Caco-2 (cell line): Measurements from ENCODE around the gene RBM39. TPM values are rescaled to one million over a fixed set of nuclear protein-coding genes. Genes with fewer than 3 reads are reported as not detected.

Source experiments
- BruUV-seq: library from RNA; stranded (reverse); fragments of 400-500 nt; replicated peaks from 2 replicates; lab custom pipeline; 2021; lab: Mats Ljungman, UMichigan
- CTCF ChIA-PET: fragments of 300-600 bp; sonication (Branson Sonifier 250); formaldehyde crosslinking; loops from one replicate; lab custom pipeline; 2022; ENCODE audit warnings: antibody characterized with exemption; lab: Charles Lee
- POLR2A ChIA-PET: fragments of 300-600 bp; sonication (Branson Sonifier 250); formaldehyde crosslinking; loops from one replicate; lab custom pipeline; 2022; ENCODE audit warnings: antibody characterized with exemption; lab: Charles Lee
- DNase-seq, 2 experiments: peaks; one replicate each; pipeline versions ENCODE4 v3.0.0 to v3.0.0-alpha.2; 2020 to 2022
- H3K27me3 ChIP-seq: replicated peaks from 2 replicates; pipeline ENCODE4 v1.6.0; 2011; ENCODE audit warnings: low read length; ENCODE audit not compliant: control insufficient read depth, insufficient read depth
- H3K36me3 ChIP-seq: 2 replicates; pipeline ENCODE4 v1.5.1; 2011; ENCODE audit warnings: low read length; ENCODE audit not compliant: control insufficient read depth, insufficient read depth
- H3K4me1 ChIP-seq: fragments of 250-450 bp; sonication (Bioruptor Pico); 2 replicates; pipeline ENCODE4 v1.5.1; 2020; ENCODE audit warnings: mild to moderate bottlenecking
- H3K4me3 ChIP-seq: 2 replicates; pipeline ENCODE4 v1.5.1; 2011; ENCODE audit warnings: low read depth, mild to moderate bottlenecking, control low read depth, low read length
- H3K9me3 ChIP-seq: fragments of 250-450 bp; sonication (Bioruptor Pico); 2 replicates; pipeline ENCODE4 v1.5.1; 2020; ENCODE audit warnings: mild to moderate bottlenecking, moderate library complexity
- H3K27ac Mint-ChIP-seq: one replicate; pipeline ENCODE4 v1.8.0; 2022; ENCODE audit warnings: mixed read lengths; ENCODE audit not compliant: unreplicated experiment
- H3K27me3 Mint-ChIP-seq: one replicate; pipeline ENCODE4 v1.8.0; 2022; ENCODE audit warnings: mixed read lengths; ENCODE audit not compliant: insufficient read depth, unreplicated experiment
- H3K36me3 Mint-ChIP-seq: one replicate; pipeline ENCODE4 v1.8.0; 2022; ENCODE audit warnings: mild to moderate bottlenecking, mixed read lengths; ENCODE audit not compliant: insufficient read depth, unreplicated experiment
- H3K4me1 Mint-ChIP-seq: one replicate; pipeline ENCODE4 v1.8.0; 2022; ENCODE audit warnings: low read depth, mixed read lengths; ENCODE audit not compliant: unreplicated experiment
- H3K4me3 Mint-ChIP-seq: one replicate; pipeline ENCODE4 v1.8.0; 2022; ENCODE audit warnings: mild to moderate bottlenecking, moderate library complexity, mixed read lengths; ENCODE audit not compliant: unreplicated experiment
- H3K9me3 Mint-ChIP-seq: one replicate; pipeline ENCODE4 v1.8.0; 2022; ENCODE audit warnings: mixed read lengths; ENCODE audit not compliant: unreplicated experiment
- intact Hi-C: fragments of 100-400 bp; cut with micrococcal nuclease; formaldehyde crosslinking; loops from one replicate; pipeline ENCODE4 v1.10.0; 2022; ENCODE audit not compliant: unreplicated experiment
- total RNA-seq: library from RNA; stranded (reverse); gene quantifications from 2 replicates; pipeline ENCODE4 v1.2.3, GENCODE V29; 2022
- TF ChIP-seq, protein P1 (sequence below), 2 experiments: fragments of 200-600 bp in 1 of 2; IDR thresholded peaks; 1 replicate in 1 of 2; 2 replicates in 1 of 2; pipeline versions ENCODE4 v1.5.1 to v1.8.0; 2011 to 2022; ENCODE audit warnings: antibody characterized with exemption in 1 of 2, control low read depth in 1 of 2, inconsistent platforms in 1 of 2, low read depth in 1 of 2, low read length in 1 of 2, mild to moderate bottlenecking in 1 of 2, moderate library complexity in 1 of 2; ENCODE audit not compliant: insufficient read depth in 1 of 2, severe bottlenecking in 1 of 2, unreplicated experiment in 1 of 2

Gene RBM39
- total RNA-seq, 1 experiment from 2014 or later = 750 TPM

DNA sequence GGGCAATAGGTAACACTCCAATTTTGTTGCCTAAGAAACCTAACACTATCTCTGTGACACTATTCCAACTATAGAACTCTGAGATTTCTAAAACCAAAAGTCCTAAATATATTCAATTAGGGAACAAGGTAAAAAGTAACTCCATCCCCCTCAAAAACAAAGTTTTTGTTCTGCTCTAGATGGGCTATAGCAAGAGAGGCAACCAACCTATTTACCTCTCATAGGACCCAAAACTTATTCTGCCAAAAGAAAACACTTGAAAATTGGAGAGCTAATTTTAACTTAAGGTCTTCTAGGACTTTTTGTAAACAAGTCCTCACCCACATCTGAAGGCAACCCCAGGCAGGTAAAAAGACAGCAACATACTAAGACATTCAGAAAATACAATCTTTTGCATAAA, 7.7 kb downstream of the RBM39 start:
- peaks cover 99% of the 10 kb centered on the region for H3K36me3 Mint-ChIP-seq
- H3K9me3 ChIP-seq = no peaks in the 10 kb centered on the region
- peak overlapping the region; percentile 28 for H3K4me3 Mint-ChIP-seq
- ChIA-PET CTCF (no interaction called here), POLR2A (interaction anchor here (1.0 to 1.3 kb wide), 2 partner anchors 8 to 9 kb away, joined by 4 read pairs; partner anchors contain the start of gene RBM39)
- no peaks in the 10 kb centered on the region for H3K27me3 ChIP-seq
- H3K4me3 ChIP-seq = no peak overlapping the region
- no peak overlapping the region for H3K27ac Mint-ChIP-seq
- H3K36me3 ChIP-seq = peaks cover 34% of the 10 kb centered on the region
- peaks cover 47% of the 10 kb centered on the region for H3K4me1 Mint-ChIP-seq
- BruUV-seq = no TSS peak
- H3K27me3 Mint-ChIP-seq = no peaks in the 10 kb centered on the region
- H3K9me3 Mint-ChIP-seq = no peaks in the 10 kb centered on the region
- TF ChIP-seq, protein P1, sequence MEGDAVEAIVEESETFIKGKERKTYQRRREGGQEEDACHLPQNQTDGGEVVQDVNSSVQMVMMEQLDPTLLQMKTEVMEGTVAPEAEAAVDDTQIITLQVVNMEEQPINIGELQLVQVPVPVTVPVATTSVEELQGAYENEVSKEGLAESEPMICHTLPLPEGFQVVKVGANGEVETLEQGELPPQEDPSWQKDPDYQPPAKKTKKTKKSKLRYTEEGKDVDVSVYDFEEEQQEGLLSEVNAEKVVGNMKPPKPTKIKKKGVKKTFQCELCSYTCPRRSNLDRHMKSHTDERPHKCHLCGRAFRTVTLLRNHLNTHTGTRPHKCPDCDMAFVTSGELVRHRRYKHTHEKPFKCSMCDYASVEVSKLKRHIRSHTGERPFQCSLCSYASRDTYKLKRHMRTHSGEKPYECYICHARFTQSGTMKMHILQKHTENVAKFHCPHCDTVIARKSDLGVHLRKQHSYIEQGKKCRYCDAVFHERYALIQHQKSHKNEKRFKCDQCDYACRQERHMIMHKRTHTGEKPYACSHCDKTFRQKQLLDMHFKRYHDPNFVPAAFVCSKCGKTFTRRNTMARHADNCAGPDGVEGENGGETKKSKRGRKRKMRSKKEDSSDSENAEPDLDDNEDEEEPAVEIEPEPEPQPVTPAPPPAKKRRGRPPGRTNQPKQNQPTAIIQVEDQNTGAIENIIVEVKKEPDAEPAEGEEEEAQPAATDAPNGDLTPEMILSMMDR (IDR thresholded peaks at IDR 0.05; ENCODE audit: insufficient read depth in 1 of 2, low read depth in 1 of 2, low read length in 1 of 2, severe bottlenecking in 1 of 2, unreplicated experiment in 1 of 2) = no peak
- intact Hi-C loops = no loop called here
- no peak for DNase-seq
- H3K4me1 ChIP-seq = peaks cover 63% of the 10 kb centered on the region

DNA sequence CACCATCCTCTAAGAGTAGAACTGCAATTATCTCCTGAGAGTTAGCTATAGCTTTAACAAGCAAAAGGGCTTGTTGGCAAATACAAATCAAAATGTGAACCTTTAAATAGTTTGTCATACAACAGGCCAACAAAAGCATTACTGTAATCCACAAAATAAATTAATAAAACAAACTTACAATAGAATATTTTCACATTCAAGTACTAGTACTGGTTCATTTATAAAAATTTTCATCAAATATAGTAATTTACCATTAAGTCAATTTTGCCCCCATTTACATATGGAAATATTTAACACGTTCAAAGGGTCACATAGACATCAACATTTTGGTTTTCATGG, 9.4 kb downstream of the RBM39 start:
- peaks cover 29% of the 10 kb centered on the region for H3K36me3 ChIP-seq
- no peaks in the 10 kb centered on the region for H3K9me3 ChIP-seq
- peaks cover 38% of the 10 kb centered on the region for H3K4me1 Mint-ChIP-seq
- no peaks in the 10 kb centered on the region for H3K27me3 ChIP-seq
- no peak for DNase-seq
- peaks cover 99% of the 10 kb centered on the region for H3K36me3 Mint-ChIP-seq
- intact Hi-C loops = no loop called here
- no TSS peak for BruUV-seq
- no peak overlapping the region for H3K4me3 Mint-ChIP-seq
- CTCF ChIA-PET = no interaction called here
- TF ChIP-seq, protein P1 (IDR thresholded peaks at IDR 0.05; ENCODE audit: insufficient read depth in 1 of 2, low read depth in 1 of 2, low read length in 1 of 2, severe bottlenecking in 1 of 2, unreplicated experiment in 1 of 2) = no peak
- POLR2A ChIA-PET = no interaction called here
- no peaks in the 10 kb centered on the region for H3K27me3 Mint-ChIP-seq
- H3K27ac Mint-ChIP-seq = no peak overlapping the region
- no peaks in the 10 kb centered on the region for H3K9me3 Mint-ChIP-seq
- H3K4me1 ChIP-seq = peaks cover 55% of the 10 kb centered on the region
- H3K4me3 ChIP-seq = no peak overlapping the region

DNA sequence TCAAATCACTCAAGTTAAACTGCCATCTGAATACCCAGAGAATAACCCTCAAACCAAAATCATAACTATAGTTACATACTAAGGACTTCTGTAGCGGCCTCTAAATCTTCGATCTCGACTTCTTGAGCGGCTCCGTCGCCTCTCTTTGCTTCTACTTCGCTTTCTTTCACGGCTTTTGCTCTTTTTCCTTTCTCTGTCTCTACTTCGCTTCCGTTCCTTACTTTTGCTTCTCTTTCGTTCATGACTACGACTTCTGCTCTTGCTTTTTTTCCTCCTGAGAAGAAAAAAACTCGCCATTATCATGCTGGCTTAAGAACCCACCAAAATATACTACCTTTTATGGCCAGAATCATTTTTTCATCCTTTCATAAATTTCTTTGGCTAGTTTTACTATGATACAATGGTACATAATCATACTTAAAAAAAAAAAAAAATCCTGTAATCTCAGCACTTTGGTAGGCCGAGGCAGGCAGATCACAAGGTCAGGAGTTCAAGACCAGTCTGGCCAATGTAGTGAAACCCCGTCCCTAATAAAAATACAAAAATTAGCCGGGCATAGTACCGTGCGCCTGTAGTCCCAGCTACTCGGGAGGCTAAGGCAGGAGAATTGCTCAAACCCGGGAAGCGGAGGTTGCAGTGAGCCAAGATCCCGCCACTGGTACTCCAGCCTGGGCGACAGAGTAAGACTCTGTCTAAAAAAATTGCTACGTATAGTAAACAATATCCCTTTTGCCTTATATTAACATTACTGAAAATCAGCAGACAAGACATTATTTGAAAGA, 10.0 kb downstream of the RBM39 start:
- Mint-ChIP-seq H3K36me3 (peaks cover 99% of the 10 kb centered on the region), H3K4me3 (peak overlapping the region; percentile 7), H3K9me3 (no peaks in the 10 kb centered on the region), H3K27me3 (no peaks in the 10 kb centered on the region), H3K4me1 (peaks cover 39% of the 10 kb centered on the region), H3K27ac (no peak overlapping the region)
- H3K9me3 ChIP-seq = no peaks in the 10 kb centered on the region
- no peak for DNase-seq
- intact Hi-C loops = loop anchor here (1.0 kb wide), 1 partner anchor 8 kb away; no protein-coding TSS in a partner anchor
- TF ChIP-seq, protein P1 (IDR thresholded peaks at IDR 0.05; ENCODE audit: insufficient read depth in 1 of 2, low read depth in 1 of 2, low read length in 1 of 2, severe bottlenecking in 1 of 2, unreplicated experiment in 1 of 2) = no peak
- no peaks in the 10 kb centered on the region for H3K27me3 ChIP-seq
- CTCF ChIA-PET = interaction anchor here (1.0 to 1.9 kb wide), 4 partner anchors 10 to 222 kb away, joined by 3 to 12 read pairs (median 3); partner anchors contain the start of genes RBM39 and SCAND1
- H3K4me1 ChIP-seq = peaks cover 55% of the 10 kb centered on the region
- H3K4me3 ChIP-seq = no peak overlapping the region
- POLR2A ChIA-PET = interaction anchor here (0.5 to 2.3 kb wide), 4 partner anchors 9 to 852 kb away, joined by 3 to 79 read pairs (median 8); partner anchors contain the start of gene RBM39
- no TSS peak for BruUV-seq
- peaks cover 31% of the 10 kb centered on the region for H3K36me3 ChIP-seq
